Measurements from ENCODE around the gene ZNF211.

ZNF211 gene

GRCh38 chr19:57656346-57656745, 23.4 kb downstream of the ZNF211 start:
- DNase-seq (ENCODE audit: low read depth): no peak

GRCh38 chr19:57664269-57665127, 31.5 kb downstream of the ZNF211 start:
- no peak for DNase-seq (ENCODE audit: low read depth)

GRCh38 chr19:57665261-57665806, 32.4 kb downstream of the ZNF211 start:
- DNase-seq (ENCODE audit: low read depth): no peak

GRCh38 chr19:57667228-57667627, 34.3 kb downstream of the ZNF211 start:
- no peak for DNase-seq (ENCODE audit: low read depth)

- no peak for DNase-seq (ENCODE audit: low read depth)
Measured at GRCh38 chr19:57668635-57669034, 35.7 kb downstream of the ZNF211 start, which contains the start of gene ZSCAN4. TSS of gene ZSCAN4 (plus strand) at chr19:57668935. CDS start at chr19:57676146, 7,211 bp downstream.

GRCh38 chr19:57671124-57671895, 38.3 kb downstream of the ZNF211 start:
- DNase-seq (ENCODE audit: low read depth): no peak

GRCh38 chr19:57672466-57672865, 39.5 kb downstream of the ZNF211 start:
- no peak for DNase-seq (ENCODE audit: low read depth)

GRCh38 chr19:57675881-57676280, 42.9 kb downstream of the ZNF211 start:
- DNase-seq (ENCODE audit: low read depth): no peak

- DNase-seq (ENCODE audit: low read depth): no peak
Measured at GRCh38 chr19:57682226-57682766, 49.3 kb downstream of the ZNF211 start.

GRCh38 chr19:57686727-57687126, 53.8 kb downstream of the ZNF211 start:
- no peak for DNase-seq (ENCODE audit: low read depth)

GRCh38 chr19:57687363-57688010, 54.5 kb downstream of the ZNF211 start:
- no peak for DNase-seq (ENCODE audit: low read depth)

GRCh38 chr19:57688011-57688763, 55.2 kb downstream of the ZNF211 start:
- no peak for DNase-seq (ENCODE audit: low read depth)

GRCh38 chr19:57689750-57690149, 56.8 kb downstream of the ZNF211 start:
- no peak for DNase-seq (ENCODE audit: low read depth)
